ENCODE data around the gene CALHM5.

The CALHM5 gene

GRCh38 chr6:116564921-116565872 lies 53.8 kb downstream of the CALHM5 start:
- H3K27ac Mint-ChIP-seq = no peak overlapping the region
- peaks cover 1 to 4% of the 10 kb centered on the region in 2 donors for H3K4me1 Mint-ChIP-seq (ENCODE audit: low read depth in 2 of 2)
- ATAC-seq (replicated peaks) (peak; percentile 67), DNase-seq (no peak)
- H3K27me3 Mint-ChIP-seq = peaks cover 24 to 41% of the 10 kb centered on the region in 2 donors
- H3K4me3 Mint-ChIP-seq = peak overlapping the region in 1 of 2 donors; percentile 51
- no peaks in the 10 kb centered on the region for H3K36me3 Mint-ChIP-seq (ENCODE audit: insufficient read depth)
- H3K9me3 Mint-ChIP-seq = no peaks in the 10 kb centered on the region

DNA sequence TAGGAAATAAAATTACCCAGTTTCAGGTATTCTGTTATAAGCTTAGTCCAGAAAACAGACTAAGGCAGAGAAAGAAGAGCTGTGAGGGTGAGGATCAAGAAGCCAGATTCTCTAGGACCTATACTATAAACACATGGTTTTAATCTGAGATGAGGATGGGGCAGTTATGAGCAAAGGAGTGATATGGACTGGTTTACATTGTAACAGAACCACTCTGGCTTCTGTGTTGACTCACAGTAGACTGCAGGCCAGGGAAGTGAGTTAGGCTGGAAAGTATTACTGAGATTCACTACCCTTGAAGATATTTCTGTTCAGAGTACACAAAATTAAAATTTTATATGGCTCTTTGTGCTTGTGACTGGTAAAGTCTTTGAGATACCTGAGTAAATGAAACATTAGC lies 56.7 kb downstream of the CALHM5 start:
- no peak for DNase-seq
- no peaks in the 10 kb centered on the region for H3K9me3 Mint-ChIP-seq
- peaks cover 14 to 27% of the 10 kb centered on the region in 2 donors for H3K27me3 Mint-ChIP-seq
- H3K27ac Mint-ChIP-seq = no peak overlapping the region
- no peak overlapping the region for H3K4me3 Mint-ChIP-seq
- H3K4me1 Mint-ChIP-seq (ENCODE audit: low read depth in 2 of 2) = peaks cover 18 to 19% of the 10 kb centered on the region in 2 donors
- peaks cover 13% of the 10 kb centered on the region for H3K36me3 Mint-ChIP-seq (ENCODE audit: insufficient read depth)
- ATAC-seq (replicated peaks) = no peak

GRCh38 chr6:116568821-116569755 lies 57.6 kb downstream of the CALHM5 start:
- no peak for ATAC-seq (replicated peaks)
- no peak overlapping the region for H3K4me3 Mint-ChIP-seq
- peaks cover 21 to 27% of the 10 kb centered on the region in 2 donors for H3K4me1 Mint-ChIP-seq (ENCODE audit: low read depth in 2 of 2)
- no peak for DNase-seq
- no peak overlapping the region for H3K27ac Mint-ChIP-seq
- H3K27me3 Mint-ChIP-seq = peaks cover 7 to 20% of the 10 kb centered on the region in 2 donors
- H3K36me3 Mint-ChIP-seq (ENCODE audit: insufficient read depth) = peaks cover 13% of the 10 kb centered on the region
- no peaks in the 10 kb centered on the region for H3K9me3 Mint-ChIP-seq

GRCh38 chr6:116570856-116571682 lies 59.6 kb downstream of the CALHM5 start, which contains the start of gene RWDD1:
Gene RWDD1, plus strand, starts transcription at chr6:116571504. Its CDS starts 79 bp downstream, at chr6:116571583.
- Mint-ChIP-seq H3K27me3 (no peaks in the 10 kb centered on the region), H3K4me1 (ENCODE audit: low read depth in 2 of 2) (peaks cover 22 to 32% of the 10 kb centered on the region in 2 donors), H3K36me3 (ENCODE audit: insufficient read depth) (peaks cover 21% of the 10 kb centered on the region), H3K27ac (peak within 1 kb of the TSS; percentile 95 to 99), H3K4me3 (peak within 1 kb of the TSS; percentile 88 to 98), H3K9me3 (no peaks in the 10 kb centered on the region)
- DNase-seq (peak; percentile 97 to 98 (median 98)), ATAC-seq (replicated peaks) (peak; percentile 89)

- DNase-seq (no peak), ATAC-seq (replicated peaks) (no peak)
- Mint-ChIP-seq H3K9me3 (no peaks in the 10 kb centered on the region), H3K36me3 (ENCODE audit: insufficient read depth) (peaks cover 24% of the 10 kb centered on the region), H3K4me3 (peak overlapping the region; percentile 88 to 98), H3K27ac (peak overlapping the region; percentile 95 to 99), H3K4me1 (ENCODE audit: low read depth in 2 of 2) (peaks cover 27 to 37% of the 10 kb centered on the region in 2 donors), H3K27me3 (no peaks in the 10 kb centered on the region)
These were observed 60.2 kb downstream of the CALHM5 start for GRCh38 chr6:116571683-116572000.

GRCh38 chr6:116572162-116572561 lies 60.7 kb downstream of the CALHM5 start:
- DNase-seq = no peak
- peaks cover 24% of the 10 kb centered on the region for H3K36me3 Mint-ChIP-seq (ENCODE audit: insufficient read depth)
- H3K27ac Mint-ChIP-seq = peak overlapping the region; percentile 95 to 99
- H3K4me3 Mint-ChIP-seq = peak overlapping the region; percentile 88 to 98
- ATAC-seq (replicated peaks) = no peak
- peaks cover 28 to 38% of the 10 kb centered on the region in 2 donors for H3K4me1 Mint-ChIP-seq (ENCODE audit: low read depth in 2 of 2)
- H3K27me3 Mint-ChIP-seq = no peaks in the 10 kb centered on the region
- no peaks in the 10 kb centered on the region for H3K9me3 Mint-ChIP-seq

Data from effector memory CD8-positive, alpha-beta T cell (primary cell).